Brain pericyte (primary cell): ENCODE measurements around the gene CKMT1A.

Source experiments
- DNase-seq: peaks from one replicate; pipeline ENCODE4 v3.0.0-alpha.2; 2012; ENCODE audit warnings: low read depth, low spot score

Gene CKMT1A

DNA sequence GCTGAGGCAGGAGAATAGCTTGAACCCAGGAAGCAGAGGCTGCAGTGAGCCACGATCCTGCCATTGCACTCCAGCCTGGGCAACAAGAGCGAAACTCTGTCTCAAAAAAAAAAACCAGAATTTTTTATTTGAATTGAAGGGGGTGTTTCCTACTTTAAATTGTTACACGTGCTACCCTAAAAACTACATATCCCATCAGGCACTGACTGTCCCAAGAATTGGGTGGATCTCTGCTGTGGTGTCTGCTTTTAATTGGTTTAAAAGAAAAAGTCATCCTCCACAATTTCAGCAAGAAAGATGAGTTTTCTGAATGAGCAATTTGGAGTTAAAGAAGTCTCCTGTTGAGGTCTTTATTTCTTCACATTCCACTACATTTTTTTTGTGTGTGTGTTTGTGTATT is 54.7 kb downstream of the CKMT1A start:
- no peak for DNase-seq
